Stimulated activated effector memory CD8-positive, alpha-beta T cell treated with anti-CD3 and anti-CD28 coated beads, Interleukin-12 subunit alpha, Interleukin-12 subunit beta, amount 100 ng/mL, for 72 hours (primary cell): ENCODE data around the gene CCDC150.

Experiments used
- ATAC-seq: fragments of 150-1000 bp; cut with Tn5 transposase; 2 replicates; pipeline ENCODE4 v1.10.0; 2021
- DNase-seq, 2 donors: peaks; one replicate each; pipeline ENCODE4 v3.0.0; 2021 to 2022; ENCODE audit warnings: low spot score in 2 of 2
- H3K27ac Mint-ChIP-seq: one replicate; pipeline ENCODE4 v1.8.0; 2022; ENCODE audit warnings: mild to moderate bottlenecking, mixed read lengths
- H3K36me3 Mint-ChIP-seq: one replicate; pipeline ENCODE4 v1.8.0; 2022; ENCODE audit warnings: mild to moderate bottlenecking, mixed read lengths
- H3K4me1 Mint-ChIP-seq: one replicate; pipeline ENCODE4 v1.8.0; 2022; ENCODE audit warnings: mixed read lengths
- H3K4me3 Mint-ChIP-seq: one replicate; pipeline ENCODE4 v1.8.0; 2022; ENCODE audit warnings: mild to moderate bottlenecking, mixed read lengths
- H3K9me3 Mint-ChIP-seq: one replicate; pipeline ENCODE4 v1.8.0; 2022; ENCODE audit warnings: mixed read lengths

Gene CCDC150

DNA sequence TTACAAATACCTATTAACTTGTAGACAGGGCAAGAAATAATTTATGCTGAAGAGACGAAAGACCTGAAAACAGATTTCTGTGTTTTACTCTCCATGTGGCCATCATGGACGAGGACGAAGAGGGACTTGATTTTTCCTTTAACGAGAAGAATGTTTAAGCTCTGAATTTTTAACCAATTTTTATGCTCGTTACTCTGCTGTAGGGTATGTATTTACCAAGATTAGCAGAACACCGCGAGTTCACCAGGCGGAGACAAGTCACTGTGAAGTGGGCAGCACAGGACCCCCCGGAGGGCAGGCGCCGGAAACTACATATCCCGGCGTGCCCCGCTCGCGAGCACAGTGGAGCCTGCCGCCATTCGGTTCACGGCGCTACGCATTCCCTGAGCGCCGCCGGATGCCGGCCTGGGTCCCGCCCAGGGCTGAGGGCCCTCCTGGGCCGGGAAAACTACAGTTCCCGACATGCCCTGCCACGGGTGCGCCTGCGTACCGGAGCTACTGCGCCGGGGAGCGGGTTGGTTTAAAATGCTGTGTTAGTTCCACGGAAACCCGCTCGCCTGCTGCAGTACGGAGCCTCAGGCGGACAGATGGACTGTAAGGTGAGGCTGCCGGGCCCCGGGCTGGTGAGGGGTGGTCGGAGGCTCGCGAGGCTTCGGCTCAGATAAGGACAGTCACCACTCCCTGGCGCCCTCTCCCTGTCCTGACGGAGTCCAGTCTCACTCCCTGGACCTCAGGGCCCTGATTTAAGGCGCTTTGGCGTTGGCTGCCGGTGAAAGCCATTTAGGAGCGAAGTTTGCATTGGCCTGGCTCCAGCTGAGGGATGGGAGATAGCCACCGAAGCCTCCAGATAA is at the start of gene CCDC150:
CCDC150 (plus strand) TSS at position 536 of the 851 bp plus-strand sequence; CDS start at position 588, 52 bp downstream.
- peak; percentile 87 to 96 for DNase-seq

DNA sequence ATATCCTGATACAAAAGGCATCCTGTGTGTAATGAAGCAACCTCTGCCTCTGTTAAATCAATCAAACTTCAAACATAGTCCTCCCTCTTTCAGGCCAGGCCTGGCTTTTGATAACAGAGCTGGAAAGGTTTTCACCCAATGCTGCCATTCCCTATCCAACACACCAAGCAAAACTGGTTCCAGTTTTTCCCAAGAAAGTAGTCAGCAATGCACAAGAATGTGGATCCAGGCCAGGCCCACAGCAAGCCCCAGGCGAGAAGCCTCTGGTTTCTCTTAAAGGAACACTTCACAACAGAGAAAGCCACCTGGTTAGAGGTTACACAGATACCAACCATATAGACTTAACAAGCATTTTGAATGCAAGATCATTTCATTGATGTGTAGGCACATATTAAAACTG is 49.2 kb upstream of the CCDC150 start:
- no peak for DNase-seq
- peaks cover 4% of the 10 kb centered on the region for H3K9me3 Mint-ChIP-seq
- no peaks in the 10 kb centered on the region for H3K4me1 Mint-ChIP-seq
- H3K4me3 Mint-ChIP-seq = no peak overlapping the region
- ATAC-seq = no peak
- no peak overlapping the region for H3K27ac Mint-ChIP-seq
- H3K36me3 Mint-ChIP-seq = no peaks in the 10 kb centered on the region

More for the DNA sequence above, at the start of gene CCDC150:
- Mint-ChIP-seq H3K4me3 (peak within 1 kb of the TSS; percentile 87), H3K27ac (peak within 1 kb of the TSS; percentile 20), H3K9me3 (no peaks in the 10 kb centered on the region), H3K36me3 (no peaks in the 10 kb centered on the region), H3K4me1 (peaks cover 13% of the 10 kb centered on the region)
- peak; percentile 100 for ATAC-seq

DNA sequence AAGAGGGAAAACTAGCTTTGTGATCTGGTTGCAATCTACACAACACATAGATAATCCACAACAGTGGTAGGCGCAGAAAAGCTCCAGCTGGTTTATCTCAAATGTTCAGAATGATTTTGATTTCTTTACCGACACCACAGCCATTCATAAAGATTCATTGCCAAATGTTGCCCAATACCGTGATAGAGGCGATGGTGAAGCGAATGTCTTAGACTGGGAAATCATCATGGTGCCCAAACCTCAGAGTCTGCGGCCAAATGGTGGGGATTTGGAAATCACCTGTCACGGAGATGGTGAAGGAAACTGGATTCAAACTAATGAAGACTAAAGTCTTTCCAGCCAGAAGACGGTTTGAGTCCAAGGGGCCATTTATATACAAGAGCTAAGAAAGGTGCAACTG is 48.5 kb upstream of the CCDC150 start:
- DNase-seq = no peak
- ATAC-seq = no peak
- Mint-ChIP-seq H3K9me3 (peaks cover 2% of the 10 kb centered on the region), H3K36me3 (no peaks in the 10 kb centered on the region), H3K4me3 (no peak overlapping the region), H3K4me1 (no peaks in the 10 kb centered on the region), H3K27ac (no peak overlapping the region)

DNA sequence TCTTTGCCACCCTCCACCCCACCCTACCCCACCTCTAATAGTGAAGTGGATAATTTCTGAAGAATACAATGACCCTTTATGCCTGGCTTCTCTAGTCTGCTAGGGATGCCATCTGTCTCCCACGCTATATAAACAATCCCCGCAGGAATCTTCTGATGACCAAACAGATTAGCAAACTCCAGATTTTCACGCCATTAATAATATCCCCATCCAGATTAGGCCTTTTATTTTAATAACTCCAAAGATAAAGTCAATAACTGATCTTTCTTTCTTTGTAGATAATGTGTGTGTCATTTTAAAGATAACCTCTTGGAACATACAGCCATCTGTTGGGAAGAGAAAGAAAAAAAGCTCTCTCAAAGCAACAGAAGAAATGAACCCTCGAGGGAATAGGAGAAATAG is 47.9 kb upstream of the CCDC150 start:
- no peak for ATAC-seq
- Mint-ChIP-seq H3K9me3 (no peaks in the 10 kb centered on the region), H3K36me3 (no peaks in the 10 kb centered on the region), H3K4me3 (no peak overlapping the region), H3K27ac (no peak overlapping the region), H3K4me1 (no peaks in the 10 kb centered on the region)
- DNase-seq = no peak

DNA sequence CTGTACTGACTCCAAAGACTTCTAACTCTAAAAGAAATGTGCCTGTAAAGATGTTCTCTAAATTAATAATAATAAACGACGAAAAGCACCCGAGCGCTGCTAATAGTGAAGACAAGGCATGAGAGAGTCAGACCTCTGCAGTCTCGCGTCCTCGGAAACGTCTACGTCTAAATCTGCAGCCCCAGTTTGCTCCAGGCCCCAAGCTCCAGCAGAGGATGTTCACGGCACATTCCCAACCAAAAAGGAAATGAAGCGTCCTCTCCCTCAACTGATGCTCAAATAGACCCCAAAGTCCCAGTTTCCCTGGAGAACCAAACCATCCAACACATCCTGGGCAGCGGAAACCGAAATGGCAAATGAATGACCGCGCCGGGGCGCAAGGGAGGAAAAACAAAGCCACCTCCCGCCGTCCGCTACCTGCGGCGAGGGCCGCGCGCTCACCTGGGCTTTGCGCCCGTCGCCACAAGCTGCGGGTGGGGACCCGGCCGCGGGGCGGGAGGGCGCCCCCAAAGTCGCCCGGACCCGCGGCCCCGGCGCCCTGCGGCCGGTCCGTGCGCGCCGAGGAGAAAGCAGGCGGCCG is 47.1 kb upstream of the CCDC150 start:
- peak; percentile 44 for ATAC-seq

DNA sequence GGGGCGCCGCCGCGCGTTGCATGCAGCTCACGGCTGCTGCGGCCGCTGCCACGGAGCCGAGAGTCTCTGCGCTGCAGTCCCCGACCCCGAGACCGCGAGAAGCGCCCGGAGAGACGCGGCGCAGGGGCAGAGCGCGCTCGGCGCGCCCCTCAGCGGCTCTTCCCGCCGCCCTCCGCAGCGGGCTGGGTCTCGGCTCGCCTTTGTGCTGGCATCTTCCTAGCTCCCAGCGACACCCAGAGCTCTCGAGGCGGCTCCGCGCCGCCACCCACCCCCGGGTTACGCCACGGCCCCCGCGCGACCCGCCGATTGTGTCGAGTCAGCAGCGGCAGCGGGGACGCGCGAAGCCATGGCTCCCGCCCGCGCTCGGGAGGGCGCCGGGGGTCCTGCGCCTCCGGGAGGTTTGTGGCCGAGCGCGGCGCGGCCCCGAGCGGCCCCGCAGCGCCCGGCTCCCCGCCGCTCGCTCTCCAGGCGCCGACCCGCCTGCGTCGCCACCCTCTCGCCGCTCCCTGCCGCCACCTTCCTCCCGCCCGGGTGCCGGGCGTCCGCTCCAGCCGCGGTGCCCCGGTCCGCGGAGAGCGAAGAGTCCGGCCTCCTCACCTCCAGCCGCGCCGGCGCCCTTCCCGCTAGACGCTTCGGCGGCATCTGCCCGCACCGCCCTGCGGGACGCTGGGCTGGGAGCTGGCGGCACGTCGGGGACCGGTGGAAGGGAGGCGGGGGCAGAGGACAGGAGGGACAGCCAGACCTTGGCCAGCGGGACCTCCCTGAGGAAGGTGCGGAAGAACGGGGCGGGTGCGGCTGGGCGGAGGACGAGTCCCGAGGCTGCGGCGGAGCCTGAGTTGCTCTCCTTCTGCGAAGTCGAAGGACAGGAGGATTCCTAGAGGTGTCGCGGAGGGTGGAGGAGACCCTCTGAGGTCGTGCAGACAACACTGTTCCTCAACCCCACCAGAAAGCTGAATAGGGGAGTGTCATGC is 46.3 kb upstream of the CCDC150 start, which contains the start of gene HECW2:
HECW2 (minus strand) TSS at position 644 of the 971 bp plus-strand sequence.
- Mint-ChIP-seq H3K4me1 (no peaks in the 10 kb centered on the region), H3K36me3 (no peaks in the 10 kb centered on the region), H3K9me3 (no peaks in the 10 kb centered on the region), H3K4me3 (peak within 1 kb of the TSS; percentile 48), H3K27ac (no peak within 1 kb of the TSS)
- peak; percentile 7 to 57 for DNase-seq
- peak; percentile 61 for ATAC-seq

More for the DNA sequence above, 47.1 kb upstream of the CCDC150 start:
- Mint-ChIP-seq H3K36me3 (no peaks in the 10 kb centered on the region), H3K9me3 (no peaks in the 10 kb centered on the region), H3K27ac (no peak overlapping the region), H3K4me1 (no peaks in the 10 kb centered on the region), H3K4me3 (peak overlapping the region; percentile 48)
- no peak for DNase-seq

DNA sequence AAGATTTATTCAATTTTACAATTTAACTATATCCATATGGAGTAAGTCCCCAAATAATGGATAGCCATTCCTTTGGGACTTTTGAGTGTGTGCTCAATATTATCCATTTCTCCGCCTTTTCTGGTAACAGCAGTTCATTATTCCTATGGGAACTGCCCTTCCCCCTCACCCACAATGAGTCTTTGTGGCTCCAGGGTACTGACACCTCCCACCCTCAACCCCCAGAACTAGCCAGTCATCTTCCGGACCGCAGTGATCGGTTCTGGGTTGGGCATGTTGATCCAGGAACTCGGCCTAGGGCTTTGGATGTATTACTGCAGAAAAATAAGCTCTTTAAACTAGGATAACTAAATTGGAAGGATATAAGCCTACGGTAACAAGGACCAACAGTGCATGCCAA is 45.4 kb upstream of the CCDC150 start:
- DNase-seq (no peak), ATAC-seq (no peak)
- Mint-ChIP-seq H3K36me3 (no peaks in the 10 kb centered on the region), H3K9me3 (no peaks in the 10 kb centered on the region), H3K4me1 (no peaks in the 10 kb centered on the region), H3K27ac (no peak overlapping the region), H3K4me3 (peak overlapping the region; percentile 48)

DNA sequence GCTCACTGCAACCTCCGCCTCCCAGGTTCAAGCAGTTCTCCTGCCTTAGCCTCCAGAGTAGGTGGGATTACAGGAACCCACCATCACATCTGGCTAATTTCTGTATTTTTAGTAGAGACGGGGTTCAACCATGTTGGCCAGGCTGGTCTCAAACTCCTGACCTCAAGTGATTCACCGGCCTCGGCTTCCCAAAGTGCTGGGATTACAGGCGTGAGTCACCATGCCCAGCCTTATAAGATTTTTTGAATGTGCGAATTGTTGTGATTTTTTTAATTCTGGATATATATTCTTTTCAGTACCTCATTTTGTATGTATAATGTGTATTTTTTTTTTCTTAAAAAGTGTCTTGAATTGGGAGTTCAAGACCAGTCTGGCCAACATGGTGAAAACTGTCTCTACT is 42.0 kb upstream of the CCDC150 start:
- no peak overlapping the region for H3K4me3 Mint-ChIP-seq
- no peak overlapping the region for H3K27ac Mint-ChIP-seq
- no peaks in the 10 kb centered on the region for H3K4me1 Mint-ChIP-seq
- H3K9me3 Mint-ChIP-seq = no peaks in the 10 kb centered on the region
- no peak for DNase-seq
- ATAC-seq = no peak
- H3K36me3 Mint-ChIP-seq = no peaks in the 10 kb centered on the region

DNA sequence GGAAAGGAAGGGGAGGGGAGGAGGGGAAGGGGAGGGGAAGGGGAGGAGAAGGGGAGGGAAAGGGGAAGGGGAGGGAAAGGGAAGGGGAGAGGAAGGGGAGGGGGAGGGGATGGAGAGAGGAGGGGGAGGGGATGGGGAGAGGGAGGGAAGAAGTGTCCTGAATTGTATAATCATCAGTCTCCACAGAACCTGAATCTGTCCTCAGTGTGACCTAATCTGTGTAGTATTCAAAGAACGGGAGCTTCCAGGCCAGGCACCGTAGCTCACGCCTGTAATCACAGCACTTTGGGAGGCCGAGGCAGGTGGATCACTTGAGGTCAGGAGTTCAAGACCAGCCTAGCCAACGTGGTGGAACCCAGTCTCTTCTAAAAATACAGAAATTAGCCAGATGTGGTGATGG is 41.1 kb upstream of the CCDC150 start:
- Mint-ChIP-seq H3K9me3 (no peaks in the 10 kb centered on the region), H3K4me3 (no peak overlapping the region), H3K27ac (no peak overlapping the region), H3K4me1 (no peaks in the 10 kb centered on the region), H3K36me3 (no peaks in the 10 kb centered on the region)
- no peak for ATAC-seq
- DNase-seq = no peak

DNA sequence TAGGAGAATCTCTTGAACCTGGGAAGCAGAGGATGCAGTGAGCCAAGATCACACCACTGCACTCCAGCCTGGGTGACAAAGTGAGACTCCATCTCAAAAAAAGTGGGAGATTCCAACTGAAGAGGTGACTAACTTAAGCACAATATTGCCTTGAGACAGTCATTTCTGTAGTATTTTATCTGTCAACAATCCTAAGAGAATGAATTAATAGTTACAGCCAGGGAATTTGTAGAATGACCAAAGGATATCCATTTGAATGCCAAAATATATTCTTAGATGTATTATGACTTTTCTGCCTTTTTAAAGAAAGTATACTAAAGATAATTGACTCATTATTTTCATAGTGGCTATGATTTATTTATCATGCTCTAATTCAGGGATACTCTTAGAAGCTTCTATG is 40.7 kb upstream of the CCDC150 start:
- no peaks in the 10 kb centered on the region for H3K9me3 Mint-ChIP-seq
- H3K36me3 Mint-ChIP-seq = no peaks in the 10 kb centered on the region
- no peak overlapping the region for H3K4me3 Mint-ChIP-seq
- no peak overlapping the region for H3K27ac Mint-ChIP-seq
- H3K4me1 Mint-ChIP-seq = no peaks in the 10 kb centered on the region
- no peak for ATAC-seq
- no peak for DNase-seq

DNA sequence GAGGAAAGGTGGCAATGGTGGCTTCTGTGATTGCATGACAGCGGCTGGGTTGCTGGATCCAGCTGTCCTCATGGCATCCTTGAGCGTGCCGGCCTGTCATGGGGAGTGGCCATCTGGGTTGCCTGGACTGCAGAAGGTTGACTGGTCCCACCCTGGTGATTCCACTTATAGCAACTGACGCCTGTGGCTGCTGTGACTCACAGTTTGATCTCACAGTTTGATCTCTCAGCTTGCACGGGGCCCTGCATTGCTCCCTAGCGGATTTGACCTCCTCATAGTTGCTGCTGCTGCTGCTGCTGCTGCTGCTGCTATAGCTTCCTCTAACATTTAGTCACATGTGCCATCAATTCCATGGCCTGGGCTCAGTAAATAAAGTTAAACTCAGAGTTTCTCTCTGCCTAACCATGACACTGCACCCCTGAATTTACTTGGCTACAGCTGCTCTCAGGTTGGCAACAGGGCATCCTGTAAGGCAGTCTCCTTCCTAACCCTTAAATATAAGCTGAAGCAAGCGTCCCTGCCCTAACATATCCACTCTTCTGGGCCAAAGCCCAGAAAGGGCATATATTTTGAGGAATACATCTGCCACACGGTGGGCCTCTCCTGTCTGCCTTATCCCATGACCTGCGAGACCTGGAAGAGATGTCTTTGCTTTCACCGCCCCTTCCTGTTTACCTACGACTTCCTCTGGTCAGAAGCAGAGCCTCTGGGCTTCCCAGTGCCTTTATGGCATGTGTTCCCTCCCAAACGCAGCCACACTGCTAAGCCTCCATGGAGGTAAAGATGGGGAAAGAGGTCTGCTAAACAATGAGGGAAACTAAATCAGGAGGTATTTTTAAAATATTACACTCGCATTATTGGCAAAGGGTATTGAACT is 37.8 kb upstream of the CCDC150 start:
- H3K27ac Mint-ChIP-seq = no peak overlapping the region
- no peaks in the 10 kb centered on the region for H3K4me1 Mint-ChIP-seq
- no peak for DNase-seq
- no peaks in the 10 kb centered on the region for H3K36me3 Mint-ChIP-seq
- ATAC-seq = peak; percentile 11
- H3K4me3 Mint-ChIP-seq = no peak overlapping the region
- H3K9me3 Mint-ChIP-seq = no peaks in the 10 kb centered on the region

DNA sequence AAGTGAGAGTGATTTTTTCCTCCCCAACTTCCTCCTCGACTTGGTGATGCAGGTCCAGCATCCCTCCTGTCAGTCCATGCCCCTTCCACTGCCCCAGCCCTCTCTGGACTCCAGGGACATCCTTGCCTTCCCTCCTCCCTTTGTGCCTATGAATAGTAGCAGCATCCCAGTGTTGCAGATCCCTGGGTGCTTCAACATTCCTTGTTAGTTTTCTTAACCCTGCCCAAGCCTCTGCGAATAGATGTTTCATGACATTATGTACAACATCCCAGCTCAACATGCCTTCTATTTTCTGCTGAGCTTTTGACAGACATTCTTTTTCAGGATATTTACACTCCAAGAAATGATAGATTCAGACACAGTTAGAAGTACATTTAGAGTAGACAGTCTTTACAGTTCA is 35.3 kb upstream of the CCDC150 start:
- ATAC-seq (no peak), DNase-seq (no peak)
- no peaks in the 10 kb centered on the region for H3K4me1 Mint-ChIP-seq
- no peaks in the 10 kb centered on the region for H3K9me3 Mint-ChIP-seq
- no peak overlapping the region for H3K4me3 Mint-ChIP-seq
- no peaks in the 10 kb centered on the region for H3K36me3 Mint-ChIP-seq
- no peak overlapping the region for H3K27ac Mint-ChIP-seq

DNA sequence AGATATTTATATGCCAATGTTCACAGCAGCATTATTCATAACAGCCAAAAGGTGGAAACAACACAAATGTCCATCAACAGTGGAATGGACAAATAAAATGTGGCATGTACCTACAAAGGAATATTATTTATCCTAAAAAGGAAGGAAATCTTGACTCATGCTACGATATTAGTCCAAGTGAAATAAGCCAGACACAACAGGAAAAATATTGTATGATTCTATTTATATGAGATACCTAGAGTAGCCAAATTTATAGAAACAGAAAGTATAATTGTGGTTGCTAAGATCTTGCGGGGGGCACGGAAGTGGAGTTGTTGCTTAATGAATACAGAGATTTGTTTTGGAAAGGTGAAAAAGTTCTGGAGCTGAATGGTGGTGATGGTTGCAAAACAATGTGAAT is 33.0 kb upstream of the CCDC150 start:
- Mint-ChIP-seq H3K27ac (no peak overlapping the region), H3K4me3 (no peak overlapping the region), H3K9me3 (no peaks in the 10 kb centered on the region), H3K36me3 (no peaks in the 10 kb centered on the region), H3K4me1 (no peaks in the 10 kb centered on the region)
- DNase-seq (no peak), ATAC-seq (no peak)

DNA sequence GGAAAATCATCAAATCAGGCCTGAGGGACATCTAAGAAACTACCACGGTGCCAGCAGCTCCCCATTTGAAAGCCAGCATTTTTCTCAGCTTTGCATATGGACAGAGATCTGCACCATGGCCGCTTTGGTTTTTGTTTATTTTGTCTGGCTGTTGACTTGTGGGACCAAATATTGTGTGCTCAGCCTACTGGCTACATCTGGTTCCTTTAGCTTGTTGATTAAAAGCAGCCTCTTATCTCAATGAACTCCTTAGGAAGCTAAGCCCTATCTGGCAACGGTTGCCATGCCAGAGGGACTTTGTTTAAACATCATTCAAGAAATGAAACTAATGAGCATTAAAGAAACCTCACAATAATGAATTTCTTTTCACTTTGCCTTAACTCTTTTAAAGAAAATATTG is 32.4 kb upstream of the CCDC150 start:
- ATAC-seq (no peak), DNase-seq (no peak)
- Mint-ChIP-seq H3K27ac (no peak overlapping the region), H3K9me3 (no peaks in the 10 kb centered on the region), H3K4me3 (no peak overlapping the region), H3K4me1 (no peaks in the 10 kb centered on the region), H3K36me3 (no peaks in the 10 kb centered on the region)
